ENCODE data around the gene MATN3.

MATN3 gene

DNA sequence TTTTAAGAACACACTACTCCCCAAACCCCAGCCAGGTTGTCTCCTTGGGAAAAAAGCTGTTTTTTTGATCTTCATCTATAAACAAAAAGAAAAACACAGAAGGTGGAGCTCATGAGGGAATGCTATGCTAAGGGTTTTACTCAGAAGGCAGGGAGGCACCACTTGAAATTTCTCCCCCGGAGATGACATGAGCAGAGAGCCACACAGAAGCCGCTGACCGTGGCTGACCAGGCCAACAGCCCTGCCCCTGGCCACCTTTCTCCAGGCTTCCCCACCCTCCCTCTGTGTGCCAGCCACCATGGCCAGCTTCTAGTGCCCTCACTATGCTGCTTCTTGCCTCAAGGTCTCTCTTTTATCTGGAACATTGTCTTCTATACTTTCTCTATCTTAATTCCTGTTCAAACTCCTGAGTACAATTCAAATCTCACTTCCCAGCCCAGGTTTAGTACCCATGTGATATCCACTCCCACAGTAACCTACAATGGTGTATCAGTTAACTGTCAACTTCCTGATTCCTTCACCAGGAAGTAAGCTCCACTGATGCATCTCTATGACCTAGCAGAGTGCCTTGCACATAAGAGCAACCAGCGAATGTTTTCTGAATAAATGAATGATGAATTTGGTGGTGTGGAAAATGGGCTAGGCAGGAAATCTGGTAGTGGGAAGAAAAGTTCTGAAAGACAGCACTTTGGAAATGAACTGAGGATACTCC, 23.6 kb upstream of the MATN3 start:
- no peak for DNase-seq

DNA sequence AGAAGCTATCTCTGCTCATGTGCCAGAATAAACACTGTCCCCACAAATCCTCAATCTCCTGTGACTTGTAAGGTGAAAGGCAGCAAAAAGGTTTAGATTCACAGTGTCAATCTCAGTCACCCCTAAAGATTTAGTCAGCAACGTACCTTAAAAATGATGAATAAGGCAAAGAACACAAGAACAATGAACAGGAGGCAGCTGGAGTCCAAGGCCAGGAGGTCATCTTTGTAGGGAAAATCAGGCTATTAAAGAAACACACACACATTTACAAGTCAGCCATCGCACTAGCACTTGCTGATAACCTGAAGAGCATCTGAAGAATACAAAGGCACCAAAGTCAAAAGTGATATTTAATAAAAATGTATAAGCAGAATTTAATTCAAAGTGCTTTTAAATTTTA, 22.4 kb upstream of the MATN3 start:
- DNase-seq: no peak

DNA sequence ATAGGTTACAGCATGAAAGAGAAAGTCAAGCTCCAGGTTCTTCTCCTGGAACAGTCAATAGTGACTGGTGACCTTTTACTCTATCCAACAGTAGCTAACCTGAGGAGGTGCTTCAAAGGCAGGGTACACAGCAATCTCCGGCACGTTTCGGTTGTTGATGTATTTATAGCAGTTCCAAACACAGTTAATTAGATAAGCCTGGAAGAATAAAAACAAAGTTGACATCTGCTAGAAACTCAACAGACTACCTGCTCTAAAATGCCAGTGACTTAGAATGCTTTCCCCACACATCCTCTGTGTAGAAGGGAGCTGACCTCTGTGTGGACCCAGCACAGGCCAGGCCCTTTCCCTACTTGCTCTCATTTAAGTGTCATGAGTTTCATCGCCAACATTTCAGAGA, 21.8 kb upstream of the MATN3 start:
- DNase-seq: no peak

DNA sequence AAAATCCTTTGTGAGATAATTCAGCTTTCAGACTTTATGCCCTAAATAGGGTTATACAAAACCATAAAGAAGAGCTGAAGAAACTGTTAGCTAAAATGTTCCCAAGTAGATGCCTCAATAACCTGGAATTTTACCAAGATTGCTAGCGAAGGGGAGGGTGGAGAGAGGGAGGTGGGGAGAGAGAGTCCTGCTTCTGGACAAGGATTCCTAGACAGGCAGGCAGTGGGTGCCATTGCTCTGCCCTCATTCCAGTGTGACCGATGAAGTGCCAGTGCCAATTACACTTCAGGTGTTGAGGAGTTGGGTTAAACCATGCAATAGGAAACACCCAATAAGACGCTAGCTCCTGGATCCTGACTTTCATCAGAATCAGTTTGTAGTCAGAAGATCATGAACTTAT, 20.9 kb upstream of the MATN3 start:
- DNase-seq: no peak

DNA sequence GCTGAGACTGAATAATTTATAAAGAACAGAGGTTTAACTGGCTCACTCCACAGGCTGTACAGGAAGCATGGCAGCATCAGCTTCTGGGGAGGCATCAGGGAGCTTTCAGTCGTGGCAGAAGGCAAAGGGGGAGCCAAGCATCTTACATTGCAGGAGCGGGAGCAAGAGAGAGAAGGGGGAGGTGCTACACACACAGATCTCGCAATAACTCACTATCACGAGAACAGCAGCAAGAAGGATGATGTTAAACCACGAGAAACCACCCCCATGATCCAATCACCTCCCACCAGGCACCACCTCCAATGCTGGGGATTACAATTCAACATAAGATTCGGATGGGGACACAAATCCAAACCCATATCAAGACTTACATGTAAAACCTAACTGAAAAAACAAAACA, 17.8 kb upstream of the MATN3 start:
- no peak for DNase-seq

DNA sequence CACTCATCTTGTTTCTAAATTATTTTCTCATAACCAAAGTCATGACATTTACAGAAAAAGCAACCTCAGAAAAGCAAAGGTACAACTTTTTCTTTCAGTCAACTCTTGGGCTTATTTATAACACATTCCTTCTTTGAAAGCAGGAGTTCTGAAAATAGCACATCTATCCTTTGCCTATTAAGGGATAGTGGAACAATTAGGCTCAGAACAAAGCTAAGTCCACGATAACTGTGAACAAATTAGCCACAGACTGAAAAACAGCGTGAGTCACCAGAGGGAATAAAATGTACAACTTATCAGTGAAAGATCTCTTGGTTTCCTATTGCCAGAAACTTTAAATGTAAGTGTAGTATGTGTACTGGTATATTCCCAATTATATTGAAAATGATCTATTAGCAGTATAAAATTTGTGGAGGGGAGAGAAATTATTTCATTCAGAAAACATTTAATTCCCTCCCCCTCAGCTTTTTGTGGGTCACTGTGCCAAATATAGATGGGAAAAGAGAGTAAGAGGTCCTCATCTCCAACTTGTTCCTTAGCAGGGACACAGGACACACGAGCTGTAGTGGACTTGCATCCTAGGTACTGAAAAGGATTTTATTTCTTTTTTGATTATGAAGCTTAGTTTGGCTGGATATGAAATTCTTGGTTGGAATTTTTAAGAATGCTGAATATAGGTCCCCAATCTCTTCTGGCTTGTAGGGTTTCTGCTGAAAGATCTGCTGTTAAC, 15.4 kb upstream of the MATN3 start:
- DNase-seq: no peak

DNA sequence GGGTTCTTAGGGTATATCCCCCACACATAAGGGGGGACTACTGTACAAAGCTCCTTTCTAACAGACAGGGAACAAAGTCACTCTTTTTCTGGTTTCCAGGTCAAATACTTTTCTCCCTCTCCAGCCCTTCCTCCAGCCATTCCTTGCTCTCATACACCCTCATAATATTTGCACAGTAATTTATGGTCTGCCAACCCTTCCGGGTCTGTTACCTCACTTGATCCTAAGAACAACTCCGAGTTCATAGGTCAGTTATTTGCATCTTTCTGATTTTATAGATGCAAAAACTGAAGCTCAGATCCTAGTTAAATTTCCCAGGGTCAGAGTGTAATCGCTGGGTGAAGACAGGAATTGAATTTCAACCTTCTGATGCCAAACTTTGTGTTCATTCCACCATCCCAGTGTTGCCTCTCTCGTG, 14.8 kb upstream of the MATN3 start:
- no peak for DNase-seq

DNA sequence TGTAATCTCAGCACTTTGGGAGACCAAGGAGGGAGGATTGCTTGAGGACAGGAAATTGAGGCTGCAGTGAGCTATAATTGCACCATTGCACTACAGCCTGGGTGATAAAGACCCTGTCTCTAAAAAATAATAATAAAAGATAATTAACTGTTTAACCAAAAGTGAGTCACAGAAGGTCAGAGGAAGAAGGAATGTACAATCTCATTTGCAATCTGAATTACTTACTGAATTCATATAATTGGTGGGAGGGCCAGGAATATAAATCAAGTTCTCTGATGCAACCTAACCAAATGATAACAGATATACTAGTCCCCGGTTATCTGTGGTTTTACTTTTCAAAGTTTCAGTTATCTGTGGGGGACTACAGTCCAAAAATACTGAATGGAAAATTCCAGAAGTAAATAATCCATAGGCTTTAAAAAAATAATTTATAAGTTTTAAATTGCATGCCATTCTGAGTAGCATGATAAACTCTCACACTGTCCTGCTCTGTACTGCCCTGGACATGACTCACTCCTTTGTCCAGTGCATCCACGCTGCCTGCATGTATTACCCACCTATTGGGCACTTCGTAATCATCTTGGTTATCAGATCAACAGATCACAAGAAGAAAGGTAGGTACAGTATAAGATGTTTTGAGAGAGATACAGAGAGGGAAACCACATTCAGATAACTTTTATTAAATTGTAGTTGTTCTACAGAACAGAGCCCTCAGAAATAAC, 12.8 kb upstream of the MATN3 start:
- DNase-seq: no peak

DNA sequence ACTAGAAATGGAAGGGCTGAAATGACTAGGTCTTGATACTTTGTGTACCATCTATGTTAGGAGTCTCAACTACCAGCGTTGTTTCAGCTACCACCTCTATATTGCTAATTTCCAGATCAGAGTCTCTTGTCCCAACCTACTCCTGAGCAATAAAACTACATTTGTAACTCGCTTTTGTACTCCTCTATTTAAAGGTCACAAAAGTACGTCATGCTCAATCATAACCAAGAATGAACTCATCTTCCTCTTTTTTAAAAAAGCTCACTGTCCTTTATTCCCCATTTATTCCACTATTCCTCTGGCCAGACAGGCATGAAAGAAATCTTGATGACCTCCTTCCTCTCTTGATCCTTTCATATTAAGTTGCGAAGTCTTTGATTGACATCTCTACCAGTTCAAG, 11.2 kb upstream of the MATN3 start:
- DNase-seq: no peak

DNA sequence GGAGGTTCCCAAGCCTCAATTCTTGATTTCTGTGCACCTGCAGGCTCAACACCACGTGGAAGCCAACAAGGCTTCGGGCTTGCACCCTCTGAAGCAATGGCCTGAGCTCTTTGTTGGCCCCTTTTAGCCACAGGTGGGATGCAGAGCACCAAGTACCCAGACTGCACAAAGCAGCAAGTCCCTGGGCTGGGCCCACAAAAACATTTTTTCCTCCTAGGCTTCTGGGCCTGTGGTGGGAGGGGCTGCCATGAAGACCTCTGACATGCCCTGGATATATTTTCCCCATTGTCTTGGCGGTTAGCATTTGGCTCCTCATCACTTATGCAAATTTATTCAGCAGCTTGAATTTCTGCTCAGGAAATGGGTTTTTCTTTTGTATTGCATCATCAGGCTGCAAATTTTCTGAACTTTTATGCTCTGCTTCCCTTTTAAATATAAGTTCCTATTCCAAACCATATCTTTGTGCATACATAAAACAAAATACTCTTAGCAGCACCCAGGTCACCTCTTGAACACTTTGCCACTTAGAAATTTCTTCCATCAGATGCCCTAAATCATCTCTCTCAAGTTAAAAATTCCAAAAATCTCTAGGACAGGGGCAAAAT, 9.0 kb upstream of the MATN3 start:
- DNase-seq: no peak

DNA sequence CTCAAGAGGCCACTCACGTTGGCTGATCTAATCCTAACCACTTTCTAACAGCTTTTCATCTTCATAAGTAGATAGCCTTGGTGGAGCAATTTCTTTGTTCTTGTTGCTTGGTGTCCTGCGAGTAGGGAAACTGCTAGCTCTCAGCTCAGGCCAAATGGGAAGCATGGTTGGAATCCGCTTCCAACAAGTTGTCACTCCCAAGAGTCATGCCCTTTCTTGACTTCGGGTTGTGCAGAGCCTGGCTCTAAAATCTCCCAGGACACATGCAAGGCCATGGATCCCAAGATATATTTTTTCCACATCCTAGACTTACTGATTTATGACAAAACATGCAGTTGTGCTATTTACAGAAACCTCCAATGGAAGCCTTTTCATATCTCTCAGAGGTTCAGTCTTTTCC, 7.3 kb upstream of the MATN3 start:
- DNase-seq: no peak

DNA sequence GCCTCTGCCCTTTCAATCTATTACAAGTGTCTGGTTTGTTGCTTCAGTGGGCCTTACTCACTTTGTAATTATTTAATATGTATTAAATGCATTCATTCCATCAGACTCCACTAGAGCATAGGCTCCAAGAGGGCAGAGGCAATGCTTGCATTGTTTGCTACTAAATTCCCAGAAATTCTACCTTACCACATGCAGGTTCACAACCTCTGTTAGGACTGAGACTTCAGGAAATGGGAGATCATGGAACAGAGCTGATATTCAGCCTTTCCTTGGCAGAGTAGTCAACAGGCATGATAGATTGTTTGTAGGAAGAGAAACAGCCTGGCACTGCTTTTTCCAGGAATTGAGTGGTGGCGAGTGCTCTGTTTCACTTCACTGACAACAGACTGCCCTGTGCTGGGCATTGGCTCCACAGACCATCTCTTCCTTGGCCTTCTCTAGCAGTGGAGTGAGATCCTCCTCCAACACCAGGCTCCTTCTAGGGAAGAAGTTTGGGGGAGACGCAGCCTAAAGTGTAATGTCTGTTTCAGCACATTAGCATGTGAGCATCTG, 6.2 kb upstream of the MATN3 start:
- no peak for DNase-seq

DNA sequence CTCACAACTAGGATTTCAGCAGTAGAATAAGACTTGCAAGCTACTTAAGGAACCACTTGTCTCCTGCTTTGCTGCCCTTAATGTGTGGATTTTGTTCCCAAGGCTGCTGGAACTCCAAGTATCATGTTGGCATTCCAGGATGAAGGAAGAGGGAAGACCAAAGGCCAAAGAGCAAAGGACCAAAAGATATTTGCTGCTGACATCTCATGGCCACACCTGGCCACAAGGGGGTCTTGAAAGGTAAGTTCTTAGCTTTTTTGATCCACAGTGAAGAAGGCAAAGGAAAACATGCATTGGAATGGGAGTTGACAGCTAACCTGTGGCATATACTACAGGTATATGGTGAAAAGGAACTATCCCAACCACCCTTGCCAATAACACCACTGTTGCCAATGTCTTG, 3.9 kb upstream of the MATN3 start:
- no peak for DNase-seq

DNA sequence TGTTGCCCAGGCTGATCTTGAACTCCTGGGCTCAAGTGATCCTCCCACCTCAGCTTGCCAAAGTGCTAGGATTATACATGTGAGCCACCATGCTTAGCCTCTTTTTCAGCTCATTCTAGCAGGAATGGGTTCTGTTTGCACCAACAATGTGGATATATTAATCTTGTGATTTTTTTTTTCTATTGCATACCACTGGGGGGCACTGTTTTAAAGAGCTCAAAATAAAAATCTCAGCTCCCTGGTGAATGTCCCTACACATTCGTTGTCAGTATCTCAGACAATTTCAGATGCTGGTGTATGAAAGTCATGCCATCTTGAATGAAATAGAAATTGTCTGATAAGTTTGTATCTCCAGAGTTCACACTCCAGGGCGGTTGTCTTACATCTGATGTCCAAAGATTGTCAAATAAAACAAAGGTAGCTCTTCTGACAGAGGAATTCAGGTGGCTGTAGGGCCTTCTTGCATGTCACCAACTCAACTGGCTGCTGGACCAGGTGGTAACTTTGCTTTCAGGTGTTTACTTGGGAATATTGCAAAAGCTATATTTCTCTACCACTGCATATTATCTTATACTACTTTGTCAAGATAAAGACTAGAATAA, 3.1 kb upstream of the MATN3 start:
- peak; percentile 49 for DNase-seq

DNA sequence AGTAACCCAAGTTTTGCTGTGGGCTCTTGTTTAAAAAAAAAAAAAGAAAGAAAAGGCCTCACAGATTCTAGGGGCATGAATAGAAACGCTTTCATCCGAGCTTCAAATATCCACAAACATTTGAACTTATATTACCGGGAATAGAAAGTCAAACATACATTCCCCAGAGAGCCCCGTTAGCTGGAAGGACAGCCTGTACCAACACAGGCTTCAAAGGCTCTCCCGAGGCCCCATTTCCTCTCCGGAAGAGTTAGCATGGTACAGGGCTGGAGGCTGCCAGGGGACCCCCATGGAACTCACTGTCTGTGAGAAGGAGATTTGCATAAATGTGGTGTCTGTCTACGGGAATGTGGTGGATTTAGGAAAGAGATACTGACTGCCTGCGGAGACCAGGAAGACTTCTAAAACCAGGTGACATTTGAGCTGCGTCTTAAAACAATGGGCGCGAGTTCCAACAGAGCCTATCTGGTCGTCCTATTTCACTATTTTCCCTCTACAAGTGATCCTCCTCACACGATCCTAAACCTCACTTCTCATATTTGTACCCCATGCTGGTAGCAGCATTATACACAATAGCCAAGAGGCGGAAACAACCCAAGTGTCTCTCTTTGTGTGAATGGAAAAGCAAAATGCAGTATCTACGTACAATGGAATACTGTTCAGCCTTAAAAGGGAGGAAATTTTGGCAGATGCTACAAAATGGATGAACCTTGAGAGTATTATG, 820 bp upstream of the MATN3 start:
- DNase-seq: no peak

DNA sequence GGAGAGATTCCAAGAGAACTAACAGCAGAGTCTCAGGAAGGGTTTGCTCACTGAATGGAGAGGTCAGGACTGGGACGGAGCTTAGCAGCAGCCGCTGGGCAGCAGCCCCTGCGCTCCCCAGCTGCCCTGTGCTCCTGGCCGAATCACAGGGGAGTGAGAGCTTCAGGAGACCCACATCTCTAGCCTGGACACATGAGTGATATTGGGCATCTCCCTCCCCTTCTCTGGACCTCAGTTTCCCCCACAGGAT, 511 bp downstream of the MATN3 start:
- DNase-seq: no peak

DNA sequence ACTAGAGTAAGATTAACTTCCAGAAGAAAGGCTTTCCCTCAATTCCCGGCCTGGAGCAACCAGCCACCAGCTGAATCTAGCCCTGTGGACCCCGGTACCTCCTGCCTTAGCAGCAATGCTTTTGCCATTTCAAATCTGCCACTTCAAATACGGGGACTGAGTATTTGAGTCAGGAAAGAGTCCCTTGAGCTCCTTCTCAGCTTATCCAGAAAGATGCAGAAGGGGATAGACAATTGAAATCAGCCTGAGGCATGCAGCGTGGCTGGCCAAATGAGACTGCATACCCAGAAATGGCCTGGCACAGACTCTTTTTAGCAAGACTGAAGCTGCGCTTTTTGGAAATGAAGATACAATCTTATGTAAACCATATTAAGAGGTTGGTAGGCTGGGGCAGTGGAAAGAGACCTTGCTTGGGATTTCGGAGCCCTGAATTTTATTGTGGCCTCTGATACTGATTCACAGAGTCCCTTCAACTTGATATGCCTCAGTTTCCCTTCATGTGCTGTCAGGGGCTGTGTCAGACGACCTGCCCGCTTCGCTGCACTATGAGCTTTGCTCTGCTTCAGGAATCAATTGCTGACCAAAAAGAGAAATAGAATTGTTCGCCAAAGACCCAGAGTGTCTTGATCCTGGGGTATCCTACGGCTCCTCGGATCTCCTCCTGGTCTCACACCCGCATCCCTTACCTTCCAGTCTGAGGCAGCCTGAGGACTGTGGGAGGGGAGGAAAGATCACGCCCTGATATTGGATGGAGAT, 1.0 kb downstream of the MATN3 start:
- no peak for DNase-seq

DNA sequence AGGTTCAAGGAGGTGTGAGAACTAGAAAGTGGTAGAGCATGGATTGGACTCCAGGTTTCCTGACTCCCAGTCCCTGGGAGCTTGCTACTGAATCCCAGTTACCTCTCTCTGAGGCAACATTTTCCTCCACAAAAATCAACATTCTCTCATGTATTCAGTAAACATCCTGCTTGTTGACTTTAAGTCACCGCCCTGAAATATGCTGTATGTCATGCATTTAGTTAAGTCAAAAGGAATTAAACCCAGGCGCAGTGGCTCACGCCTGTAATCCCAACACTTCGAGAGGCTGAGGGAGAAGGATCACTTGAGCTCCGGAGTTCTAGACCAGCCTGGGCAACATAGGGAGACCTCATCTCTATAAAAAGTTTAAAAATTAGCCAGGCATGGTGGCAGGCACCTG, 3.8 kb downstream of the MATN3 start:
- no peak for DNase-seq

DNA sequence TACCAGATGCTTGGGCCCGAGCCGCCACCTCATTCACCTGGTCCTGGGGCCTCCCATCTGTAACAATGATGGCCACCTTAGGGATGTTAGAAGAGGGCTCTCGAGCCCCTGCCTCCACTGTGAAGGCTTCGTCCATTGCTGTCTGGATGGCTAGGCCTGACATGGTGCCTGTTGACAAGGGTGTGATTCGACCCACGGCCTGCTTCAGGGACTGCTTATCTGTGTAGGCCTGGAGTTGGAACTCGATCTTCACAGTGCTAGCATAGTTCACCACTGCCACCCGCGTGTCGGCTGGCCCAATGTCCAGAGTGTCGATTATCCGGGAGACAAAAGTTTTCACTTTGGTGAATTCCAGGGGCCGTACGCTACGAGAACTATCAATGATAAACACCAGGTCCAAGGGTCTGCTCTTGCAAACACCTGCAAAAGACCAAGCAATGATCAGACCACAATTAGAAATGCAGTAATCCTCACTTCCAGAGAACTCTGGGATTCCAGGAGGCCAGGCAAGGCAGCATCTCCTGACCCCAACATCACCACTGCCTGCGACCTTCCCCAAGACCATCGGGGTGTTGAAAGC, 6.5 kb downstream of the MATN3 start:
- no peak for DNase-seq

DNA sequence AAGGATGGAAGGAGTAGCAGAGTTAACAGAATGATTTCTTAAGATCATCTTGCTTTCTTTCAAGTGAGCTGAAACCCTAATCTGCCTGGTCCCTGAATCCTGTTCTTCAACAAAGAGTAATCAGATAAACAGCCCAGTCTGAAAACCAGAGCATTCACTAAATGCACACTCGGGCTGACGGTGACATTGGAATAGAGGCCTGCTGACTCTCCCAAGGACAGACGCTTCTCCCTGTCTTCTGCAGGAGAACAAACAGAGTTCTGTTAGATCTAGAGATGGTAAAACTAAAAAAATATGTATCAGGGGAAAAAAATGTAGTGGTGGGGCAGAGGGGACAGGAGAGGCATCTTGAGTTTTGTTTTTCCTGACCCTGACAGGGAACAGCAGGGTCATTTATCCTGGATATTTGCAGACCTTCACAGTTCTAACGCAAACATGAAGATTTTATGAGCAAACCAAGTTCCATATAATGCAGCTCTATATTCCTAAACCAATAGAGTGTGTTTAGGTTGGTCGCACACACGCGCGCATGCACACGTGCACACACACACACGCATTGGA, 7.3 kb downstream of the MATN3 start:
- DNase-seq: no peak

DNA sequence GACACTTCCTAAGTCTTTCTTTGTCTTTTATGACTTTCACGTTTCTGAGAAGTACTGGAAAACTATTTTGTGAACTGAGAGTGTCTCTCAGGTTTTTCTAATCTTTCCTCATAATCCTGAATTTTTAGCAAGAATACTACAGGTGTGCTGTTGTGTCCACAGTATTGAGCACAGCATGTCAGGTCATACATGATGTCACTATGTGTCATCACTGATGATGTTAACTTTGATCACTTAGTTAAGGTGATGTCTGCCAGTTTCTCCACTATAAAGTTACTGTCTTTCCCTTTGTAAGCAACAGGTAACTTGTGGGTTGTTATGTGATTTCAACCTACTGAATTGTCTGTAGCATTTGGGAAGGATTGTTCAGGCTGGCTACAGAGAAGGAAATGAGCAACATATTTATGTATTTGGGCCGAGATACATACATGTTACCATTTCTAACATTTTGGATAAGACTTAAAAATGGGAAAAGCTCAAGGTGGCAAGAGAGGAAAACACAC, 11.1 kb downstream of the MATN3 start:
- no peak for DNase-seq

Measured in NCI-H345 (cell line).